CD4-positive, alpha-beta T cell (primary cell): Measurements from ENCODE around the gene NEO1. TPM values are rescaled to one million over a fixed set of nuclear protein-coding genes. Genes with fewer than 3 reads are reported as not detected.
"Not testable (repeated sequence)": the region's sequence is repeated elsewhere in the genome, so short reads cannot be mapped to it uniquely, and the experiment has no call there.

ENCODE experiments used
- ATAC-seq: fragments of 200-7000 bp; cut with Tn5 transposase; one replicate; pipeline ENCODE4 v1.10.0; 2022; ENCODE audit warnings: mild to moderate bottlenecking; ENCODE audit not compliant: poor library complexity
- CTCF ChIA-PET: fragments of 350-600 bp; sonication (Branson Sonifier 250); formaldehyde crosslinking; loops from one replicate; lab custom pipeline; 2021; ENCODE audit warnings: antibody characterized with exemption, inconsistent platforms; lab: Charles Lee
- POLR2A ChIA-PET: fragments of 350-600 bp; sonication (Branson Sonifier 250); formaldehyde crosslinking; loops from one replicate; lab custom pipeline; 2021; ENCODE audit warnings: antibody characterized with exemption, inconsistent platforms; lab: Charles Lee
- DNase-seq, 14 experiments: peaks; one replicate each; pipeline ENCODE4 v3.0.0-alpha.2; 2013 to 2020; ENCODE audit warnings: mixed read lengths in 2 of 14
- H3K27ac ChIP-seq, 2 donors: one replicate each; pipeline versions ENCODE4 v1.5.1 to v1.7.0; 2013; ENCODE audit warnings: low read length in 2 of 2, low read depth in 1 of 2, mild to moderate bottlenecking in 1 of 2
- H3K27me3 ChIP-seq, 2 experiments: 1 replicate in 1 of 2; 2 replicates in 1 of 2; pipeline versions ENCODE4 v1.6.1 to v1.7.0; 2013; ENCODE audit warnings: low read length in 2 of 2, control low read depth in 1 of 2, mild to moderate bottlenecking in 1 of 2, moderate library complexity in 1 of 2; ENCODE audit not compliant: insufficient read depth in 2 of 2, control insufficient read depth in 1 of 2
- H3K36me3 ChIP-seq: one replicate; pipeline ENCODE4 v1.6.1; 2013; ENCODE audit warnings: low read length, control low read depth; ENCODE audit not compliant: insufficient read depth
- H3K4me1 ChIP-seq: one replicate; pipeline ENCODE4 v1.6.1; 2013; ENCODE audit warnings: low read length, control low read depth; ENCODE audit not compliant: insufficient read depth
- H3K4me3 ChIP-seq: one replicate; pipeline ENCODE4 v1.5.1; 2013; ENCODE audit warnings: mild to moderate bottlenecking, low read length, moderate library complexity
- H3K9me3 ChIP-seq, 2 experiments: 1 replicate in 1 of 2; 2 replicates in 1 of 2; pipeline versions ENCODE4 v1.6.1 to v1.7.0; 2013; ENCODE audit warnings: low read length in 2 of 2, mild to moderate bottlenecking in 2 of 2, control low read depth in 1 of 2, moderate library complexity in 1 of 2; ENCODE audit not compliant: control insufficient read depth in 1 of 2, insufficient read depth in 1 of 2
- H3K27ac Mint-ChIP-seq: one replicate; pipeline ENCODE4 v1.8.0; 2020; ENCODE audit warnings: mixed read lengths
- H3K27me3 Mint-ChIP-seq: one replicate; pipeline ENCODE4 v1.8.0; 2021; ENCODE audit warnings: mixed read lengths
- H3K36me3 Mint-ChIP-seq: one replicate; pipeline ENCODE4 v1.8.0; 2021; ENCODE audit warnings: low read depth, mixed read lengths
- H3K4me1 Mint-ChIP-seq: one replicate; pipeline ENCODE4 v1.8.0; 2021; ENCODE audit warnings: low read depth, mixed read lengths
- H3K4me3 Mint-ChIP-seq: one replicate; pipeline ENCODE4 v1.8.0; 2020; ENCODE audit warnings: mild to moderate bottlenecking, mixed read lengths
- H3K9me3 Mint-ChIP-seq: one replicate; pipeline ENCODE4 v1.8.0; 2020; ENCODE audit warnings: mixed read lengths
- intact Hi-C, 2 experiments: fragments of 100-400 bp; cut with DNase I in 1 of 2; cut with micrococcal nuclease in 1 of 2; formaldehyde crosslinking; loops; one replicate each; pipeline versions ENCODE4 v1.15.1 to v1.9.0; 2023 to 2025; cut with DNase I, micrococcal nuclease
- total RNA-seq, 174 experiments: library from RNA in 2 of 174; stranded (reverse) in 2 of 174; gene quantifications; one replicate each; pipeline ENCODE4 v1.2.3 and lab custom pipeline; 2021 to 2026
- TF ChIP-seq, protein P1 (sequence below): fragments of 200-600 bp; IDR thresholded peaks from one replicate; pipeline ENCODE4 v1.8.0; 2022; ENCODE audit warnings: antibody characterized with exemption, mild to moderate bottlenecking

Gene NEO1
- total RNA-seq, 2 experiments from 2014 or later, result 6.0 to 8.0 TPM

DNA sequence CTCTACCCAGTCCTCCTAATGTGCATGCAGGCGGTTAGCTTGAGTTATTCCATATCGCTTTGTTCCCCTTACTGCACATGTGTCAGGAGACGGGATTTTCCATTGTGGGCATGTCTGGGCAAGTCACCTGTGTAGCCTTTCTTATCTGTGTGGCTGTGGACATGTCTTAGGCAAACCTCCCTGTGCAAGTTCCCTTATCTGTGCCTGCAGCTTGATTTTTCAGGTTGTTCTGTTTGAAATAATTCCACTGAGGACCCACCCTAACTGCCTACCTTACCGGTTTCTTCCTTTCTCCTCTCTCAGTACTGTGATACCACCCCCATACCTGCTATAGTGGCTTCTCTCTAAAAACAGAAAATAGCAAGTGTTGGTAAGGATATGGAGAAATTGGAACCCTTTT lies 113.6 kb downstream of the NEO1 start:
- Histone ChIP-seq H3K9me3 (peaks cover 0 to 14% of the 10 kb centered on the region in 2 experiments), H3K36me3 (no peaks in the 10 kb centered on the region), H3K4me1 (no peaks in the 10 kb centered on the region), H3K4me3 (no peak overlapping the region), H3K27ac (no peak overlapping the region), H3K27me3 (no peaks in the 10 kb centered on the region)
- H3K27me3 Mint-ChIP-seq, result no peaks in the 10 kb centered on the region
- no peaks in the 10 kb centered on the region for H3K4me1 Mint-ChIP-seq
- CTCF ChIA-PET, result no interaction called here
- ATAC-seq (no peak), DNase-seq (no peak)
- H3K9me3 Mint-ChIP-seq, result peaks cover 5% of the 10 kb centered on the region
- intact Hi-C loops, result no loop called here
- TF ChIP-seq, protein P1, sequence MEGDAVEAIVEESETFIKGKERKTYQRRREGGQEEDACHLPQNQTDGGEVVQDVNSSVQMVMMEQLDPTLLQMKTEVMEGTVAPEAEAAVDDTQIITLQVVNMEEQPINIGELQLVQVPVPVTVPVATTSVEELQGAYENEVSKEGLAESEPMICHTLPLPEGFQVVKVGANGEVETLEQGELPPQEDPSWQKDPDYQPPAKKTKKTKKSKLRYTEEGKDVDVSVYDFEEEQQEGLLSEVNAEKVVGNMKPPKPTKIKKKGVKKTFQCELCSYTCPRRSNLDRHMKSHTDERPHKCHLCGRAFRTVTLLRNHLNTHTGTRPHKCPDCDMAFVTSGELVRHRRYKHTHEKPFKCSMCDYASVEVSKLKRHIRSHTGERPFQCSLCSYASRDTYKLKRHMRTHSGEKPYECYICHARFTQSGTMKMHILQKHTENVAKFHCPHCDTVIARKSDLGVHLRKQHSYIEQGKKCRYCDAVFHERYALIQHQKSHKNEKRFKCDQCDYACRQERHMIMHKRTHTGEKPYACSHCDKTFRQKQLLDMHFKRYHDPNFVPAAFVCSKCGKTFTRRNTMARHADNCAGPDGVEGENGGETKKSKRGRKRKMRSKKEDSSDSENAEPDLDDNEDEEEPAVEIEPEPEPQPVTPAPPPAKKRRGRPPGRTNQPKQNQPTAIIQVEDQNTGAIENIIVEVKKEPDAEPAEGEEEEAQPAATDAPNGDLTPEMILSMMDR, result no peak
- H3K36me3 Mint-ChIP-seq, result peaks cover 16% of the 10 kb centered on the region
- POLR2A ChIA-PET, result no interaction called here
- no peak overlapping the region for H3K4me3 Mint-ChIP-seq
- no peak overlapping the region for H3K27ac Mint-ChIP-seq

- intact Hi-C loops, H3K9me3 Mint-ChIP-seq: not testable (repeated sequence)
Observed at GRCh38 chr15:73166711-73167110, 114.4 kb downstream of the NEO1 start.

DNA sequence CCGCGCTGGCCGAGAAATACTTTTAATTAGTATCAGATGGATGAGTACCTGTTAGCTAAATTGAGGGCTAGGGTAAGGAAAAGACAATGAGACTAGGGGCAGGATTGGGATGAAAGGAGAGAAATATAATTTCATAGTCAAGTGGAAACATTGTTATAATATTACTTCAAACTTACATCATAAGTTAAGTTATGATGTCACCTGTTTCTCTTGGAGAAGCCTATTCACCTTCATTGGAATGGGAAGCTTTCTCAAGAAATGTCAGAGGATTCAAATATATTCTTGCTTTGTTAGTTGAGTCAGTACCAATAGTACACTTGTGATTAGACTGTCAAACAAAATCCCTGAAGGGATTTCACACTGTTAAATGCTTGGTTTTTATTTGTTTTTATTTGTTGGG lies 116.2 kb downstream of the NEO1 start:
- Histone ChIP-seq H3K9me3 (peaks cover 0 to 14% of the 10 kb centered on the region in 2 experiments), H3K27me3 (no peaks in the 10 kb centered on the region), H3K36me3 (no peaks in the 10 kb centered on the region), H3K27ac (no peak overlapping the region), H3K4me1 (no peaks in the 10 kb centered on the region), H3K4me3 (no peak overlapping the region)
- Mint-ChIP-seq H3K4me3 (no peak overlapping the region), H3K27me3 (no peaks in the 10 kb centered on the region), H3K27ac (no peak overlapping the region), H3K4me1 (no peaks in the 10 kb centered on the region), H3K36me3 (peaks cover 16% of the 10 kb centered on the region), H3K9me3 (peaks cover 5% of the 10 kb centered on the region)
- intact Hi-C loops, result no loop called here
- CTCF ChIA-PET, result interaction anchor here (1.7 kb wide), 1 partner anchor 9 kb away, joined by 5 read pairs; no protein-coding TSS in a partner anchor
- DNase-seq (no peak), ATAC-seq (no peak)
- POLR2A ChIA-PET, result no interaction called here
- TF ChIP-seq, protein P1, result no peak

More at GRCh38 chr15:73166711-73167110, 114.4 kb downstream of the NEO1 start:
- peaks cover 16% of the 10 kb centered on the region for H3K36me3 Mint-ChIP-seq
- H3K27me3 ChIP-seq, H3K4me3 ChIP-seq, ATAC-seq, H3K27ac Mint-ChIP-seq, H3K27ac ChIP-seq, H3K27me3 Mint-ChIP-seq, CTCF ChIA-PET, H3K4me1 ChIP-seq, H3K36me3 ChIP-seq, DNase-seq, POLR2A ChIA-PET, H3K4me1 Mint-ChIP-seq, H3K4me3 Mint-ChIP-seq: not testable (repeated sequence)
- H3K9me3 ChIP-seq, result peaks cover 0 to 14% of the 10 kb centered on the region in 2 experiments

DNA sequence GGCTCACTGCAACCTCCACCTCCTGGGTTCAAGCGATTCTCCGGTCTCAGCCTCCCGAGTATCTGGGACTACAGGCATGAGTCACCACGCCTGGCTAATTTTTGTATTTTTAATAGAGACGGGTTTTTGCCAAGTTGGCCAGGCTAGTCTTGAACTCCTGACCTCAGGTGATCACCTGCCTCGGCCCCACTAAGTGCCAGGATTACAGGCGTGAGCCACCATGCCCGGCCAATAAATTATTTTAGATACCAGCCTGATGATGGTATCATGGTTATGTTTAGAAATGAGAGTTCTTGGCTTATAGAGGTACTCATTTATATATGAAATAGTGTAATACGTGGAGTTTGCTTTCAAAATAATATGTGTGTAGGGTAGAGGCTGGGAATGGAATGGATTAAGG lies 119.4 kb downstream of the NEO1 start:
- Histone ChIP-seq H3K27ac (no peak overlapping the region), H3K4me1 (no peaks in the 10 kb centered on the region), H3K4me3 (no peak overlapping the region), H3K9me3 (no peaks in the 10 kb centered on the region), H3K27me3 (no peaks in the 10 kb centered on the region), H3K36me3 (no peaks in the 10 kb centered on the region)
- Mint-ChIP-seq H3K36me3 (peaks cover 6% of the 10 kb centered on the region), H3K4me3 (no peak overlapping the region), H3K9me3 (no peaks in the 10 kb centered on the region), H3K27me3 (no peaks in the 10 kb centered on the region), H3K27ac (no peak overlapping the region), H3K4me1 (no peaks in the 10 kb centered on the region)
- DNase-seq (no peak), ATAC-seq (no peak)
- intact Hi-C loops, result loop anchor here in 1 of 2 experiments (1.0 kb wide), 1 partner anchor 30 kb away; no protein-coding TSS in a partner anchor
- ChIA-PET CTCF (no interaction called here), POLR2A (no interaction called here)
- TF ChIP-seq, protein P1, result no peak
